AG04450 (cell line): ENCODE results near the gene C2orf69. TPM values are rescaled to one million over a fixed set of nuclear protein-coding genes. Genes with fewer than 3 reads are reported as not detected.

ENCODE experiments used
- CTCF ChIA-PET: fragments of 300-600, 350-600 bp; formaldehyde crosslinking; extraction: SDS; loops from one replicate; lab custom pipeline; 2022; ENCODE audit warnings: antibody characterized with exemption, inconsistent platforms; lab: Charles Lee
- POLR2A ChIA-PET: fragments of 350-600 bp; formaldehyde crosslinking; extraction: SDS; loops from one replicate; lab custom pipeline; 2021; ENCODE audit warnings: antibody characterized with exemption, inconsistent platforms; lab: Yijun Ruan, JAX
- DNase-seq: peaks from one replicate; pipeline ENCODE4 v3.0.0-alpha.2; 2011; ENCODE audit warnings: low read depth, low spot score
- H3K27ac ChIP-seq: one replicate; pipeline ENCODE4 v1.5.1; 2012; ENCODE audit warnings: low read depth, low read length, control low read depth
- H3K27me3 ChIP-seq: one replicate; pipeline ENCODE4 v1.6.0; 2012; ENCODE audit warnings: low read length; ENCODE audit not compliant: control insufficient read depth, insufficient read depth
- H3K4me3 ChIP-seq: 2 replicates; pipeline ENCODE4 v1.5.1; 2011; ENCODE audit warnings: mild to moderate bottlenecking, low read depth, low read length, control low read depth
- H3K9me3 ChIP-seq: 2 replicates; pipeline ENCODE4 v1.5.1; 2012; ENCODE audit warnings: low read length; ENCODE audit not compliant: control insufficient read depth, insufficient read depth
- polyA plus RNA-seq: library from polyadenylated mRNA; depleted of rRNA; stranded (reverse); fragments of >200 nt; gene quantifications from 2 replicates; pipeline ENCODE4 v1.2.3, GENCODE V29; 2011
- TF ChIP-seq, protein P1 (sequence below): IDR thresholded peaks from 2 replicates; pipeline ENCODE4 v1.5.1; 2011; ENCODE audit warnings: low read depth, low read length, control low read depth, inconsistent platforms

C2orf69 gene
- polyA plus RNA-seq, 1 experiment: 7.0 TPM

DNA sequence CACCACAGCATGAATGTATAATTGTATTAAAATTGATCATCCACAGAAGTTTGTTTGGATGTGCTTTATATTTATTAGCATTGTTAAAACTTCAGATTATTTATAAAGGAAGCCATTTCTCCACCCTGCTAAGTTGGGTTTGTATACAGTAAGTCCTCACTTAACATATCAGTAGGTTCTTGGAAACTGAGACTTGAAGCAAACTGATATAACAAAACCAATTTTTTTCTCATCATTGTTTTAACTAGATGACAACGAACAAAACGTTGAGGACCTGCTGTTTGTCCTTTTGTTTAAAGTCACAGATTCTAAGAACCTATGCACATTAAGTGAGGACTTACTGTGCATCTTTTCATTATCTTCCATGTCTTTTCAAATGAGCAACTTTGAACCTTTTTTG, 17.1 kb downstream of the C2orf69 start:
- ChIA-PET CTCF (no interaction called here), POLR2A (no interaction called here)
- Histone ChIP-seq H3K9me3 (no peaks in the 10 kb centered on the region), H3K4me3 (no peak overlapping the region), H3K27me3 (no peaks in the 10 kb centered on the region), H3K27ac (no peak overlapping the region)
- TF ChIP-seq, protein P1, sequence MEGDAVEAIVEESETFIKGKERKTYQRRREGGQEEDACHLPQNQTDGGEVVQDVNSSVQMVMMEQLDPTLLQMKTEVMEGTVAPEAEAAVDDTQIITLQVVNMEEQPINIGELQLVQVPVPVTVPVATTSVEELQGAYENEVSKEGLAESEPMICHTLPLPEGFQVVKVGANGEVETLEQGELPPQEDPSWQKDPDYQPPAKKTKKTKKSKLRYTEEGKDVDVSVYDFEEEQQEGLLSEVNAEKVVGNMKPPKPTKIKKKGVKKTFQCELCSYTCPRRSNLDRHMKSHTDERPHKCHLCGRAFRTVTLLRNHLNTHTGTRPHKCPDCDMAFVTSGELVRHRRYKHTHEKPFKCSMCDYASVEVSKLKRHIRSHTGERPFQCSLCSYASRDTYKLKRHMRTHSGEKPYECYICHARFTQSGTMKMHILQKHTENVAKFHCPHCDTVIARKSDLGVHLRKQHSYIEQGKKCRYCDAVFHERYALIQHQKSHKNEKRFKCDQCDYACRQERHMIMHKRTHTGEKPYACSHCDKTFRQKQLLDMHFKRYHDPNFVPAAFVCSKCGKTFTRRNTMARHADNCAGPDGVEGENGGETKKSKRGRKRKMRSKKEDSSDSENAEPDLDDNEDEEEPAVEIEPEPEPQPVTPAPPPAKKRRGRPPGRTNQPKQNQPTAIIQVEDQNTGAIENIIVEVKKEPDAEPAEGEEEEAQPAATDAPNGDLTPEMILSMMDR: no peak
- no peak for DNase-seq

DNA sequence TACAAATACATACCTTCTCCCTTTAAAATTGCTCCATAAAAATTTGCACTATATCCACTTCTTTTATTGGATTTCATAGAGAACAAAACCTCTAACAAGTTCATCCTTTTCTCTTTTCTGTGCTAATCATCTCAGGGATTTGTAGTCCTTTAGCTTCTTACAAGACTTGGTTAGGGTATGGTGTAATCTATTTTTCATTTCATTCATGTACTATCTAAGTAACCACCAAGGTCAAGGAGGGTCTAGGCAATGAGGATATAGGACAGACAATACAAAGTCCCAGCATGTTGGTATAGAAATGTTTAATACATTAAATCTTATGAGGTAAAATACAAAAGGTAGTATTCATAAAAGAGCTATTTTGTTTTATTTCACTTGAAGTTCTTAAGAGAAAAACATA, 17.5 kb downstream of the C2orf69 start:
- DNase-seq: no peak
- no peaks in the 10 kb centered on the region for H3K9me3 ChIP-seq
- H3K4me3 ChIP-seq: no peak overlapping the region
- CTCF ChIA-PET: no interaction called here
- TF ChIP-seq, protein P1: no peak
- no peak overlapping the region for H3K27ac ChIP-seq
- no peaks in the 10 kb centered on the region for H3K27me3 ChIP-seq
- POLR2A ChIA-PET: no interaction called here

DNA sequence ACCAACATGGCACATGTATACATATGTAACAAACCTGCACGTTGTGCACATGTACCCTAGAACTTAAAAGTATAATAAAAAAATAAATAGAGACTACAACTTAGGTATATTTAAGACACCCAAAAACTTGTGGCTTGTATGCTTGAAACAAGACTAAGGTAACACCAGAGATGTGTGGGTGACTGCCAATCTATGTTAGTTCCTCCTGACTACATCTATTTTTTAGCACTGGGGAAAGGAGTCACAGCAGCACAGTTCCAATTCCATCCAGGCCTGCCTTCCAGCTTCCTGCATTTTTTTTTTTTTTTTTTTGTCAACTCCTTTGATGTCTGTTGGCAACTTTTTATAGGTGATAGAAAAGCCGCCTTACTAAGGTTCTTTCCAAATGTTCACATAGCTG, 18.2 kb downstream of the C2orf69 start:
- ChIA-PET CTCF (interaction anchor here (0.6 kb wide), 1 partner anchor 1568 kb away, joined by 3 read pairs; no protein-coding TSS in a partner anchor), POLR2A (interaction anchor here (0.6 kb wide), 1 partner anchor 8 kb away, joined by 3 read pairs; no protein-coding TSS in a partner anchor)
- Histone ChIP-seq H3K27me3 (no peaks in the 10 kb centered on the region), H3K9me3 (no peaks in the 10 kb centered on the region), H3K27ac (no peak overlapping the region), H3K4me3 (no peak overlapping the region)
- TF ChIP-seq, protein P1: no peak
- DNase-seq: no peak

DNA sequence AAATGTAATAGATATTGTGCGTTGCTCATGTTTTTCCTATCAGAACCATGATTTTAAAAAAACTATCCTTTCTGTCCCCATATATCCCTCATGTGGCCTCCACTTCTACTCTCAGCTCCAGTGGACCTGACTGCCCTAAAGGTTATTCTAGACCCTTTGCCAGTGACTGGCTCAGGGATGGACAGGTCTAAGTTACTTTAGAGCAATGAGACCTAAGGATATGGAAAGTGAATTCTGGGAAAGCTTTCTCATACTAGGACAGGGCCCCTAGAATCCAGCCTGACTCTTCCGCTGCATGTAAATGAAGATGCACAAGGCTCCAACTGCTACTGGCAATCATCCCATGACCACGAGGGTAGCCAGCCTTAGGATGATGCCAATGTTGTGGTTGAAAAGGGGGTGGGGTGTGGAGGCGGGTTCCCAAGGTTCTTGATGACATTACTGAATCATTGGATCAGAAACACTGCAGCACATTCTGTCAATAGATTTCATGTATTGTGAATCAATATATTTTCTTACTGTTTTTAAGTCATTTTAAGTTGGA, 21.3 kb downstream of the C2orf69 start:
- CTCF ChIA-PET: no interaction called here
- H3K27ac ChIP-seq: no peak overlapping the region

DNA sequence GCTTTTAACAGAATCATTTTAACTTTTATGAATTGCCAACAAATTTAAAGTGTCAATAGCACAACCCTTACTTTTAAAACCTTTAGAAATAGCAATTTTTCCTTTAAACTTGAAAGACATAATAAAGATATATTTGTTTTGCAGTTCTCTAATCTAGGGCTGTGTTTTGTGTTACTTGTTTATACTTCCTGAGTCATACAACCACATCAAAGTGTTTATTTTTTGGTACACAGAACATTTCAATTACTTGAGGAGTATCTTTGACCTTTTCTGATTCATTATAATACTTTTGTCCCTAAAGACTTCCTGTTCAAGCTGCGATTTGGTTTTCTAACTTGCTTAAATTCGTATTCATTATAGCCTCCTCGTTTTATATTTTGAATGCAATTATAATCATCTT, 22.4 kb downstream of the C2orf69 start:
- Histone ChIP-seq H3K27me3 (no peaks in the 10 kb centered on the region), H3K27ac (no peak overlapping the region), H3K4me3 (no peak overlapping the region), H3K9me3 (no peaks in the 10 kb centered on the region)
- ChIA-PET CTCF (interaction anchor here (1.1 to 1.2 kb wide), 2 partner anchors 19 to 228 kb away, joined by 3 read pairs; no protein-coding TSS in a partner anchor), POLR2A (no interaction called here)
- TF ChIP-seq, protein P1: no peak
- DNase-seq: no peak

More for the DNA sequence above, 21.3 kb downstream of the C2orf69 start:
- Histone ChIP-seq H3K4me3 (no peak overlapping the region), H3K27me3 (no peaks in the 10 kb centered on the region), H3K9me3 (no peaks in the 10 kb centered on the region)
- TF ChIP-seq, protein P1: no peak
- DNase-seq: no peak
- POLR2A ChIA-PET: no interaction called here
